NB4 (cell line): ENCODE measurements around the gene CCDC33.

Source experiments
- DNase-seq: peaks from one replicate; pipeline ENCODE4 v3.0.0; 2010; ENCODE audit warnings: low read depth
- H3K4me3 ChIP-seq: one replicate; pipeline ENCODE4 v1.5.1; 2011; ENCODE audit warnings: mild to moderate bottlenecking, low read depth, low read length, moderate library complexity
- CTCF ChIP-seq: IDR thresholded peaks from one replicate; pipeline ENCODE4 v1.5.1; 2012; ENCODE audit warnings: low read depth, low read length
- MAX ChIP-seq: IDR thresholded peaks from 2 replicates; pipeline ENCODE4 v1.6.1; 2011; ENCODE audit warnings: low read depth, low read length
- MYC ChIP-seq: IDR thresholded peaks from 2 replicates; pipeline ENCODE4 v1.6.1; 2011; ENCODE audit warnings: low read depth, low read length
- POLR2A ChIP-seq: IDR thresholded peaks from 2 replicates; pipeline ENCODE4 v1.6.1; 2011; ENCODE audit warnings: mild to moderate bottlenecking; ENCODE audit not compliant: insufficient read length; ENCODE audit errors: extremely low read depth

Gene CCDC33

GRCh38 chr15:74225928-74226327 is 10.2 kb upstream of the CCDC33 start:
- TF ChIP-seq MYC: no peak
- TF ChIP-seq MAX: no peak
- TF ChIP-seq POLR2A: no peak
- no peak for TF ChIP-seq CTCF
- H3K4me3 ChIP-seq: no peak overlapping the region
- DNase-seq: no peak

DNA sequence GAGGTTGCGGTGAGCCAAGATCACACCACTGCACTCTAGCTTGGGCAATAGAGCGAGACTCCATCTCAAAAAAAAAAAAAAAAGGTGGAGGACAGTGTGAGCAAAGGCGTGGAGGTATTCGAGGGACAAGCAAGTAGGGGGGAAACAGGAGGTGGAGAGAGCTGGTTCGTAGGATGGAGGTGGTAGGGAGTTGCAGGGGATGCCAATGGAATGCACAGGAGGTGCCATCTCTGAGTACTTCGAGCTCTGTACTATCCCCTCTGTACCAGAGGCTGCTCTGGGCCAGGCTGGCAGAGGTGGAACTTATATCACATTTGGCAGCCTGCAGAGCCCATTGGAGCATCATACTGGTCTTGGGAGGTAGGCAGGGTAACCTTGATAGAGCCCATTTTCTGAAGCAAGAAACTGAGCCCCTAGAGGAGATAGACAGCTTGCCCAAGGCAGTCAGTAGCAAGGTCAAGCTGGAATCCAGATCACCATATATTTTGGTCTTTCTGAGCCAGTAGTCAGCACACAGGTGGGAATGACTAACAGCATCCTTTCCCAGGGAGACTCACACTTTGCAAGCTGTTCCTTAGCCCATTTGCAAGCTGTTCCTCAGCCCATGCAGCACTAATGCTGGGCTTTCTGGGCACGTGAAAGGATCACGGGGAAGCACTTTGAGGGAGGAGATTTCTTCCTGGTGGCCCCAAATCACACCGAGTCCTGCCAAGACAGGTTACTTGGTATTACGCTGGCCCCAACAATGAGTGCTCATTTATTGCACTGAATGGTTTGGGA is 9.2 kb upstream of the CCDC33 start:
- DNase-seq: no peak
- no peak overlapping the region for H3K4me3 ChIP-seq
- TF ChIP-seq MAX (no peak), CTCF (no peak), MYC (no peak)

DNA sequence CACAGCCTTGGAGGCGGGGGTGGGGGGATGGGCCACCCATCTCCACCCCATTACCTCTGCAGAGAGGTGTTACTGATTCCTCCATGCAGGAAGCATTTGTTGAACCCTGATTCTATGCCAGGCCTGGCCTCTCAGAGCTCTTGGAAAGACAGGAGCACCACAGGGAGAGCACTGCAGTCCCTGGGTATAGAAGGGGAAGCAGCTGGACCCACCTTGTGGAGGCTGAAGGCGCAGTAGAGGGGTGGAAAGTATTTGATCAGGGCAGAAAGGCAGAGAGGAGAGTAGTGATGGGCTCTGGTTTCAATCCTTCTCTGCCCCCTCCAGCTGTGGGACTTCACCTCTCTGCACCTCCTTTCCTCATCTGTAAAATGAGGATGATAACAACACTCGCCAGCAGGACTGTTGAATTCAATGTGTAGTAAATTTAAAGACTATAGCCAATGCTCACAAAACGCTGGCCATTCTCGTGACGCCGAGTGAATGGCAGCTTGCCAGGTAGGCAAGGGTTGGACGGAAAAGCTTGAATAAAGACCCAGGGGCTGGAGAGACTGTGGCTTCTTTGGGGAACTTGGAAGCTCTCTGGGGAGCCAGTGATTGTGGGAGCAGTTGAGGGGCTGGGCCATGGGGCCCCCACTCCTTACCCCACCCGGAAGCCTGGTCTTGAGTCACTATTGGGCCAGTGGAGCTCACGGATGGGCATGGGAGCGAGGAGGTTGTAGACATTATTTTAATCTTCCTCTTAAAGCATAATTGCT is 8.0 kb upstream of the CCDC33 start:
- TF ChIP-seq MYC: no peak
- TF ChIP-seq POLR2A: no peak
- TF ChIP-seq MAX: no peak
- TF ChIP-seq CTCF: no peak
- no peak for DNase-seq
- no peak overlapping the region for H3K4me3 ChIP-seq

GRCh38 chr15:74228723-74229081 is 7.4 kb upstream of the CCDC33 start:
- DNase-seq: no peak
- H3K4me3 ChIP-seq: no peak overlapping the region
- TF ChIP-seq CTCF (no peak), POLR2A (no peak), MYC (no peak), MAX (no peak)

DNA sequence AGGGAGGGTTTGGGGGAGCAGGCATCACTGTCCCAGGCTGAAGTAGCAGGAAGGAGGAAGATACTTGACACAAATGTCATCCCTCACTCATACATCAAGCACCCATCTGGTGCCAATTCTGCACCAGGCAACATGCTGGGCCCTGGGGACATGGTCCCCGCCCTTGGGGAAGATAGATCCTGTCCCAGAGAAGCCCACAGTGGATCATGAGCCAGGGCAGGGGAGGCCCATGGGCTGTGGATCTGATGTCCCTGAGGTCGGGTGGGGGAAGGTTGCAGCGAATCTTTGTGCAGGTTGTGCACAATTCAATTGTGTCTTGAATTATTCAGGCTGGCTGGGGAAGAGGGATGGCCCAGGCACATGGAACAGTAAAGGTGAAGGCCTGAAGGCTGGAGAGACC is 6.4 kb upstream of the CCDC33 start:
- H3K4me3 ChIP-seq: no peak overlapping the region
- TF ChIP-seq CTCF (no peak), MAX (no peak), POLR2A (no peak), MYC (no peak)
- DNase-seq: no peak
